Left cardiac atrium (tissue), 4 donors: ENCODE results near the gene SPCS3. TPM values are rescaled to one million over a fixed set of nuclear protein-coding genes. Genes with fewer than 3 reads are reported as not detected.
"Not testable (repeated sequence)": the region's sequence is repeated elsewhere in the genome, so short reads cannot be mapped to it uniquely, and the experiment has no call there.

ENCODE experiments used
- ATAC-seq, 2 donors: fragments of 200-7000 bp; cut with Tn5 transposase; one replicate each; pipeline ENCODE4 v1.9.1; 2020; ENCODE audit warnings: mild to moderate bottlenecking in 2 of 2, moderate library complexity in 2 of 2
- DNase-seq: peaks from one replicate; pipeline ENCODE4 v3.0.0-alpha.2; 2020
- intact Hi-C, 2 donors: fragments of 100-400 bp; cut with DNase I; formaldehyde crosslinking; loops; one replicate each; pipeline versions ENCODE4 v1.14.1 to v1.15.1; 2022 to 2023
- total RNA-seq, 2 donors: library from RNA; stranded (reverse); fragmentation: NEBNext Ultra II Directional; extraction: Animal tissue kit (Norgen Biotek cat#: 25700); gene quantifications; one replicate each; pipeline ENCODE4 v1.2.1, GENCODE V29; 2021
- donor health status: DM: no; HTN: yes; CAD: no.
- donor health status: DM: no; HTN: yes; CAD: no; lungs with severe emphysema.
- donor health status: DM: yes; HTN: yes; CAD: no.
- donor health status: Dilated cardiomyopathy.

SPCS3 gene
- total RNA-seq, 2 donors from 2014 or later = 92.8 to 130 TPM

DNA sequence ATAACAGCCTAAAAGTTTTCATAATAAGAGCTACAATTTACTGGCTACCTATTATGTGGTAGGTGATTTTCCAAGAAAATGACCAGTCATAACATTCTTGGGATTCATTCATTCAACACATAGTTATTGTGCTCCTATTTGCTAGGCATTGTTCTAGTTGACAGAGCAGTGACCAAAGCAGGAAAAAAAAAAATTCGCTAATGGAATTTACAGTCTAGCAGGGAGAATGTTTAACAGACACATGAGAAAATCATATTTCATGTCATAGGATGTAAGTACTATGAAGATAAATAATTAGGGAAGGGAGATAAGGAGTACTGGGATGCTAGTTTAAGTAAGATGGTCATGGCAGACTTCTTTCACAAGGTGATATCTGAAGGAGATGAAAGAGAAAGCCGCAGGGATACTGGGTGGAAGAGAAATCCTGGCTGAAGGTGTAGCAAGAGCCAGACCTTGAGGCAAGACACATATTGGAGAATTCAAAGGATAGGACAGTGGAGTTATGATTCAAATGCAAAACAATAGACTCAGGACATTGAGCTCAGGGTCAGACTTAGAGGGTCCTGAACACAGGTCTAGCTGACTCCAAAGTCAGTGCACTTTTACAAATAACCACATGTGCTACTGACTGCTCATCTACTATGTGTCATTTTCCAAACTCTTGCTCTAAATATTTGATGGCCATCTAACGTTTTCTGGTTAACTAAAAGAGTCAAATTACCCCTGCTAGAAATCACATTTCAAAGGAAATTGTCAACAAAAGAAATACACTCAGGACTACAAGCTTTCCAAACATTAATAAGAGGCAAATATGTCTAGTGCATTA lies 20.4 kb downstream of the SPCS3 start:
- DNase-seq (no peak), ATAC-seq (no peak)
- intact Hi-C loops = loop anchor here (2.0 to 10.0 kb wide), 4 partner anchors 189 to 393 kb away; no protein-coding TSS in a partner anchor

DNA sequence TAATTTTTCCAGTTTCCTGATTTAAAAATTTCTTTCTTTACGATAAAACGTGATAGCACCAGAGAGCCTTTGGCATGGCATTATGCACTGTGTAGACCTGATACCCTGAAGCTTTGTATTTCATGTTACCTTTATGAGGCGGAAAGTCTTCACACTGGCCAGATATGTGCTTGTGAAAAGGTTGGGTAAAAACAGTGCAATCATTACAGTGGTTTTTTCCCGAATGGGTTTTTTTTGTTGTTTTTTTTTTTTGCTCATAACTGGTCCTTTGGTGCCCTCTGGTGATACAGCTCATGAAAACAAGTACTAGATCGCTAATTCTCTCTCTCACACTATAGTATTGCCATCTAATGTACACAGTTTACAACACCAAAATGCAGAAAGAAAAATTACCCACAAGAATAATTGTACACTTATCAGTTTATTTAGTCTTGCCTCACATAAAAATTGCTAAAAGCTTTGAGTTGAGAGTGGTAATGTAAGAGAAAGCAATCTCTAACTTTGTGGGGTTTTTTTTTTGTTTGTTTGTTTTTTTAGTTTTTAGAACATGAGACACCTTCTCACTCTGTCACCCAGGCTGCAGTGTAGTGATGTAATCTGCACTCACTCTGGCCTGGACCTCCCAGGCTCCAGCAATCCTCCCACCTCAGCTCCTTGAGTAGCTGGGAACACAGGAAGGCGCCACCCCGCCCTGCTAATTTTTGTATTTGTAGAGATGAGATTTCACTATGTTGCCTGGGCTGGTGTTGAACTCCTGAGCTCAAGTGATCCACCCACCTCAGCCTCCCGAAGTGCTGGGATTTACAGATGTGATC lies 21.3 kb downstream of the SPCS3 start:
- DNase-seq (no peak), ATAC-seq (peak; percentile 53 to 68)
- intact Hi-C loops = loop anchor here (2.0 to 10.0 kb wide), 4 partner anchors 190 to 394 kb away; no protein-coding TSS in a partner anchor

DNA sequence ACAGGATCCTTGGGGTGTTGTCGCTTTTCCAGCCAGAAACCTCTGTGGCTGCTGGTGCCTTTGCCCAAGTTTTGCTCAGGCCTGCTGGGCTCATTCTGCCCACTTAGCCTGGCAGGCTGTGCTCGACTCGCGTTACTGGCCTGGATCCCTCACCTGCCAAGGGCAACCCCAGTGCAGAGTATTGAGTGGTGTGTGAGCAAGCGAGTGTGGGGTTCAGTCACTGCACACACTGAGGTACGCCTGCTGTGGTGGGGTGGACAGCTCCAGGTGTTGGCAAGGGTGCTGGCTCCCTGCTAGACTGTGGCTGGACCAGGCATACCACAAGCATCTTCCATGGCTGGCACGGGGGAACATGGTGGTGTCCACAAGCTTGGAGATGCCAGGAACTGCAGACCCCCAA lies 22.6 kb downstream of the SPCS3 start:
- DNase-seq (no peak), ATAC-seq (no peak)
- intact Hi-C loops = loop anchor here (5.0 to 10.0 kb wide), 2 partner anchors 308 to 315 kb away; no protein-coding TSS in a partner anchor

DNA sequence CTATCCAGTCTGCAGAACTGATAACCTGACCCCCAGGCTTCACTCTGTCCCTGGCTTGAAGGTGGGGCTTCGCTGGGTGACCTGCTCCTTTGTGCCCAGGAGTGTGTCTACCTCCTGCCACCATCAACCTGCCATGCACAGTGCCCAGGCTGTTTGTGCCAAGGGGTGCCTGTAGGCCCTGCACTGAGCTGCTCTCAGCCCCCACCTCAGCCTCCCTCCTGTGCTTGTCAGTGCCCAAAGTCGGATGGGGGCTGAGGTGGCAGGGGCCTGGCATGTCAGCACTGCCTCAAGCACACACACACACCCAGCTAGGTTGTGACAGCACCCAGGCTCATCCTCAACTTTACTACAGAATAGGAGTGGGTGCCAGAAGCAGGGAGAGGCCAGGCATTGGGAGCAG lies 23.5 kb downstream of the SPCS3 start:
- DNase-seq = no peak
- ATAC-seq = no peak
- intact Hi-C loops = loop anchor here (5.0 to 10.0 kb wide), 2 partner anchors 308 to 316 kb away; no protein-coding TSS in a partner anchor

DNA sequence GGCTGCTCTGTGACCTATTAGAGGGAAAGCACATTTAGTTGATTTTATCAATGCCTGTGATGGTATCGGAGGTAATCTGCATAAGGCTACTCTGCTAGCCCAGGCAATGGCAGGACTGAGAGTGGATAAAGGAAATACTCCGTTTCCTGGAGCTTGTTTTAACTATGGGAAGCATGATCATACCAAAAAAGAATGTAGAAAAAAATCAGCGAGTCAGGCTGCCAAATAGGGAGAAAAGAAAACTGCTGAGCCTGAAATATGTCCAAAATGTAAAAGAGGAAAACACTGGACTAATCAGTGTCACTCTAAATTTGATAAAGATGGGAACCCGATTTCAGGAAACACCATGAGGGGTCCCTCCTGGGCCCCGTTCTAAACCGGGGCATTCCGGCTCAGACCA lies 25.6 kb downstream of the SPCS3 start:
- not testable (repeated sequence) for DNase-seq, ATAC-seq
- intact Hi-C loops = loop anchor here in 1 of 2 donors (10.0 kb wide), 1 partner anchor 311 kb away; no protein-coding TSS in a partner anchor

DNA sequence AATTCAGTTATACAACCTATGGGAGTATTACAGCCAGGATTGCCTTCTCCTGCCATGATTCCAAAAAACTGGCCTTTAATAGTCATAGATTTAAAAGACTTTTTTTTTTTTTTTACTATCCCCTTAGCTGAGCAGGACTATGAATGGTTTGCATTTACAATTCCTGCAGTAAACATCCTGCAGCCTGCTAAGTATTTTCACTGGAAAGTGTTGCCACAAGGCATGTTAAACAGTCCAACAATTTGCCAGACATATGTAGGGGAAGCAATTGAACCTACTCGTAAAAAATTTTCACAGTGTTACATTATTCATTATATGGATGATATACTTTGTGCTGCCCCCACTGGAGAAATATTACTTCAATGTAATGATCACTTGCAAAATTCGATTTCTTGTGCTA lies 27.1 kb downstream of the SPCS3 start:
- intact Hi-C loops = loop anchor here in 1 of 2 donors (10.0 kb wide), 1 partner anchor 312 kb away; no protein-coding TSS in a partner anchor
- DNase-seq, ATAC-seq: not testable (repeated sequence)

DNA sequence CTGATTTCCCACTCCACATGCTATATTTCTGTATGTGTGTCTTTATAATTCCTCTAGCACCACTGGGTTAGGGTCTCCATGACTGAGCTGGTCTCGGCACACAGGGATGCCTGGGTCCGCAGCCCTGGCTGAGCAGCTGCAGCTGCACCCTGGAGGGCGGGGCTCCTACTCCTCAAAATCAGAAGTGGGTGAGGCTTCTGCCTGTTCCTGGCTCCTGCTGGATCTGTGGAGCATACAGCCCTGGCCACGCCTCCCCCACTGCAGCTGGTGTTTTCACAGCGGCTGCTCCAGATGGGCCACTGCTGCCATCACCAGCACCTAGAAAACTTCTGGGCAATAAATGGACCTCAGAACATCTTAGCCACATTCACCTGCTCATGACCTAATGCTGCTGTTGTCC lies 30.9 kb downstream of the SPCS3 start:
- ATAC-seq (no peak), DNase-seq (no peak)
- intact Hi-C loops = no loop called here

DNA sequence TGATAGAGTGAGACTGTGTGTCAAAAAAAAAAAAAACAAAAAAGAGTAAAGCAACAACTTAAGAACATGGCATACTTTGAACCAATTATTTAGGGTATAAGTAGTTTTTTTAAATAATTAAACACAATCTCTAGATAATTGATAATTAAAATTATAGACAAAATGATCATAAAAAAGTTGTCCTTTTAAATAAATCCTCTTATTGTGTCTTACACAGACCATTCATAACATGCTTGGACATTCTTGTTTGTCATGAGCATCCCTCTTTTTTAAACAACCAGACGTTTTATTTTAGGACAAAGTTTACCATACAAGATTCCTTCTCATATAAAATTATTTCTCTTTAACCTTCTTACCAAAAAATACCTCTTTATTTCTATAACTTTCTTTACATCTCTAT lies 35.1 kb downstream of the SPCS3 start:
- no peak for DNase-seq
- ATAC-seq = no peak
- intact Hi-C loops = no loop called here

DNA sequence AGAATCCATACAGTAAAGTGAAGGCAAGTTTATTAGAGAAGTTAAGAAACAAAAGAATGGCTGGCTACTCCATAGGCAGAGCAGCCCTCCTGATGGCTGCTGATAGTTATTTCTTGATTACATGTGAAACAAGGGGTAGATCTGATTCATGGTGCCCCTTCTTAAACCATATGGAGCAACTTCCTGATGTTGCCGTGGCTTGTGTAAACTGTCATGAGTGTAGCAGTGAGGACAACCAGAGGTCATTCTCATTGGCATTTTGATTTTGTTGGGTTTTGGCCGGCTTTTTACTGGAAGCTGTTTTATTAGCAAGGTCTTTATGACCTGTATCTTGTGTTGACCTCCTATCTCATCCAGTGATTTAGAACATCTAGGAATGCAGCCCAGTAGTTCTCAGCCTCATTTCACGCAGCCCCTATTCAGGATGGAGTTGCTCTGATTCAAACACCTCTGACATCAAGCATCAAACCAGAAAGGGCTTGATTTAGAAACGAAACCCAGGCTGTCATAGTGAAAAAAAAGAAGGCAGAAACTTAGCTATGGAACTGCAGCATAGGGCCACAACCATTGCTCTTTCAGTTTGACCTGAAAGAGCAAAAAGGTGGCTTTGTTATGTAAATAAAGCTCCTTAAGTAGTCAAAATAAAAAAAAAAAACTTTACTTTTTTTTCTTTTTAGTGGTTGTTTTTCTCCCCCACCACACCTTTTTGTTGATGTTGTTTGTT lies 37.8 kb downstream of the SPCS3 start:
- ATAC-seq (no peak), DNase-seq (no peak)
- intact Hi-C loops = no loop called here

DNA sequence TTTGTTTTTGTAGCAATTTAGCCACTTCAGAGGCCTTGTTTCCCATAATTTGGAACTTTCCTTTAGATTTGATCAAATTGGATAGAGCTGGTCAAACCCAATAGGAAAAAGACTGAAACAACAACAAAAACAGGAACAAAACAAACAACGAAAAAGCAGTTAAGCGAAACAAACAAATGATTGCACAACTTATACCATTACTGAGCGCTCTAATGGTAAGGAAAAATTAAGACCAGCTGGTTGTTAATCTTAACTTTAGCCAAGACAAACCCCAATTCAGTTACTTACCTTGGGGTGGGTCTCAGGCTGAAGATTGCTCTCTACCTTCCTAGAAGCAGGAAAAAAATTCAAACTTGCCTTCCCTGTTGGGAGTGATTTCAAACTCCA lies 38.3 kb downstream of the SPCS3 start:
- DNase-seq (no peak), ATAC-seq (no peak)
- intact Hi-C loops = no loop called here

DNA sequence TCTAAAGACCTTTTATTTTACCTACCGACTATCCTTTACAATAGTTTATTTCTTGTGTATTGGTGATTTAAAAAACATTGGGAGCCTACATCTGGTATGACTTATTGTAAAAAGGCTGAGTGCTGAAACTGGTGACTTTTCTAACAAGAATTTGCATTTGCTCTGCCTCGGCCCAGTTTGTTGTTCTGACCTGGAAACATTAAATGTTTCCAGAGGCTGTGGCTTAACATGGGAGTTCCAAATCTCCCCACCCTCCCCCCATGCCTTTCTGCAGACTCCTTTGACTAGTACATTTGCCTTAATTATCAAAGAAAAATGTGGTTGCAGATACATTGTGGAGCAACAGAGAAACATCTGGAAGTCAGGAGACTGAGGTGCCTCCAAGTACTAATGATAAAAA lies 39.8 kb downstream of the SPCS3 start:
- ATAC-seq = no peak
- intact Hi-C loops = no loop called here
- DNase-seq = no peak

DNA sequence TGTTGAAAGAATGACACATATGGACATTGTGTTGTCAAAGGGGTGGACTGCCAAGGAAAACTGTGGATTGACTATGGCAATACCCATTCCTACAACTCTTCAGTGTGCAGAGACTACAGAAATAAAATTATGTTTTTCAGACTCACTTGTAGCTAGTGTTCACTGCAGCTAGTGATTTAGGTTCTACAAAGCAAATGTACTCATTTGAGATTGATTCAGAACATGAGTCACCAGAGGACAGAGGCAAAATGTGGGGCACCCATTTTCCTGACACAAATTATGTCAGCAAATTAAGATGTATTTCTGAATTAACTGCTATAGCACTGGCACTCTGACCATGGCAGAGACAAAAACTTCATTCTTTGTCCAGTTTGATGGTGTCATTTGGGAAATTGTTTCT lies 40.7 kb downstream of the SPCS3 start:
- no peak for DNase-seq
- ATAC-seq = no peak
- intact Hi-C loops = no loop called here

DNA sequence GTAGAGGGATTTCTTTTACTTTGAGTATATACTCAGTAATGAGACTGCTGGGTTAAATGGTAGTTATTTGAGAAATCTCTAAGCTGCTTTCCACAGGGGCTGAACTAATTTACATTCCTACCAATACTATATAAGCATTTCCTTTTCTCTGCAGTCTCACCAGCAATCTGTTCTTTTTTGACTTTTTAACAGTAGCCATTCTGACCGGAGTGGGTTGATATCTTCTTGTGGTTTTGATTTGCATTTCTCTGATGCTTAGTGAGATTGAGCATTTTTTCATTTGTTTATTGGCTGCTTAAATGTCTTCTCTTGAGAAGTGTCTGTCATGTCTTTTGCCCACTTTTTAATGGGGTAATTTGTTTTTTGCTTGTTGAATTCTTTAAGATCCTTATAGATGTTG lies 43.3 kb downstream of the SPCS3 start:
- no peak for ATAC-seq
- DNase-seq = no peak
- intact Hi-C loops = no loop called here

DNA sequence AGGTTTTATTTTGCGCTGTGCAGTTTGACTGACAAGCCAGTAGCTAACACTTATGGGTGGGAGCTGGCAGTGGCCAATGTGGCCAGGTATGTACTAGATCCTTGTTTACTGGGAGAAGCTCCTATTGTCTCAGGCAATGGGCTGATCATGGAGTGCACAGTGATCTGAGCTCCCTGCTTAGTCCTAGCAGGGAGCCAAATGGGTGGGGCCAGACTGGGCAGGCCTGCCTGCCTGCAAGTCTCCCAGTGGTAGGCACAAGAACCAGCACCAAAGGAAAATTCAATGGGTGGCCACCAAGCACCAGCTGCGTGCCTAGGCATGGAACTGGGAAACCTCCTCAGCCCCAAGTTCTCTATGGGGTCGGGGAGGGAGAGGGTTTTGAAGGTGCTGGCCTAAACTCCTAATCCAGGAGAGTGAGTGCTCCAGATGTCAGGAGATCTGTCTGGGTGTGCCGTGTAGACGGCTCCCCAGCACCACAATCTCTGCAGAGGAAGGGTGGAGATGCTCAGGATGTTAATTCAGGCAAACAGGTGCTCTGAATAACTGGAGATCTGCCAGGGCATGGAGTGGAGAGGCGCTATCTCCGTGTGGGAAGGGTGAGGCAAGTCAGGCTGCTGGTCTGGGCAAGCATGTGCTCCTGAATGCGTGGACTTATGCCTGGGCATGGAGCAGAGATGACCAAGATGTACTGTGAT lies 48.2 kb downstream of the SPCS3 start:
- no peak for ATAC-seq
- intact Hi-C loops = no loop called here
- no peak for DNase-seq

DNA sequence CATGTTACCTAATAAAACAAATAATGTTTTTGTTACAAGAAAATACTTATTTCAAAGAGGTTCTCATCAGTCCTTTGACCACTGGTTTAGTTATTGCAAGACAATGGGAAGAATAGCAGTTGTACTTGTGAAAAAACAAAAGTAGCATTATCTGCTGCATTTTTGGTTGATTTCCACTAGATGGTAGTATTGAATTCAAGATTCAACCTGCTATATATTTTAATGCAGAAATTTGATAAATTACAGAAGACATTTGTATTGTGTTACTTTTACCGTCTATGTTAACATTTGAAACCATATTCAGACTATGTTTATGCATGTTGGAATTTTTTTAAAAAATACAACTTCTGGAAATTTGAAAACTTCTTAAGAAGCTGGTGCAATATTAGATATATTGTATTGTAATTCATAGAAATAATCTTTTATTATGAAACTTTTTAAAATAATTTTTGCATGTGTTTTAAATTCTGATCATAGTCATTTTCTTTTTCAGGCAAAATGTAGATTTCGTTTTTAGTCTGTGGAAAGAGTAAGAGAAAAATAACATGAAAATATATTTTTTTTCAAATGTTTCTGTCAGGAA lies 56.4 kb downstream of the SPCS3 start:
- intact Hi-C loops = loop anchor here in 1 of 2 donors (5.0 kb wide), 1 partner anchor 416 kb away; the partner anchor contains the start of gene VEGFC
- DNase-seq (no peak), ATAC-seq (no peak)

DNA sequence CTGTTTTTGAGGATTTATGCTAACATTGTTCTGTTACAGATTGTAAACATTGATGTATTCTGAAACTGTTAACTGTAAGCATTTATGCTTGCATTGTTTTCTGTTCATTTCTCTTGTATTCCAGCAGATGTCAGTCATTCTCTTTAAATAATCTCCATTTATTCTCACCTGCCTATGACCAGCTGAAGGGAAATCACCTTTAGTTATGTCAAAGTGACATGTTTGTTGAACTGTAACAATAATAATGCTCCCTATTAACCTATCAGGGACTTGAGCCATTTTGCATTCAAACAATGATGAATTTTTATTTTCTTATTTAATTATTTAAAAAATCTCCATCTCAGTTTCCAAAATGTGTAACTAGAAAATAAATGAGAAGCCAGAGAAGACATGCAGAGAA lies 58.0 kb downstream of the SPCS3 start:
- ATAC-seq = no peak
- intact Hi-C loops = loop anchor here in 1 of 2 donors (2.0 to 5.0 kb wide), 2 partner anchors 415 to 671 kb away; partner anchors contain the start of gene VEGFC
- no peak for DNase-seq

DNA sequence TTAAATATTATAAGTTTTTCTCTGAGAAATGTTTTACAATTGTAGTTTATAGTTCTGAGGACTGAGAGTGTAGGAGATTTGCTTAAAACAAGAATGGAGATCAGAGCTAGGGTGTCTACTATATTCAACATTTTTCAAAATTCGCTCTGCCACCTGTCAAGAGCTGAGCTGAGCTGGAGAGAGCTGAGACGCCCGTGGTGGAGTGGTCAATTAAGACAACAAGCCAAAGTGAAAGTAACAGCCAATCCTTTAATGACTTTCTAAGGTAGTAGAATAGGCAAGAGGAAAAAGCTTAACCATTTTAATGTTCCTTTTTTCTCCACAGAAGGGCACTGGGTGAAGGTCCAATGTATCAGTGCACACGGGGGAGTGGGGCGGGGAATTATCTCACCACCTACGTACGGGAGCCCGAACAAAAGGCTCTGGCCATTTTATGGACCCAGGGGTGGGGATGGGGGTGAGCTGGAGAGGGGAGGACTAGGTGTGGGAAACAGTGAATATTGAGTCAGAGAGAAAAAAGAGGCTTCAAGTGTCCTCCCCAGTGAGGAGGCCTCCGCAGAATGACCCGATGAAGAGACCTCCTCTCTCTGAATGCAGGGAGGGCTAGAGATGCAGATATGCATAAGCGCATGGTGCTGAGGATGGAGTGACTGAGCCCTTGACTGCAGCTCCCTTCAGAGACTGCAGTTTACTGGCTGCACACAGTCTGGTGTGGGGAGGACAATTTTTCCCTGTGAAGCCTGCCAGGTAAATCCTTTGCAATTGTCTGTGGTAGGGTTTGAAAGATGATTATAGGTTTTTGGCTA lies 60.8 kb downstream of the SPCS3 start:
- DNase-seq (no peak), ATAC-seq (no peak)
- intact Hi-C loops = loop anchor here in 1 of 2 donors (10.0 kb wide), 1 partner anchor 664 kb away; no protein-coding TSS in a partner anchor
